K562 (cell line): ENCODE measurements around the gene KRTAP17-1. TPM values are rescaled to one million over a fixed set of nuclear protein-coding genes. Genes with fewer than 3 reads are reported as not detected.

ENCODE experiments used
- ATAC-seq: fragments of 200-7000 bp; cut with Tn5 transposase; 3 replicates; pipeline ENCODE4 v1.9.1; 2020; ENCODE audit warnings: moderate library complexity
- BruUV-seq: library from RNA; stranded (reverse); fragments of 400-500 nt; replicated peaks from 2 replicates; lab custom pipeline; 2021; lab: Mats Ljungman, UMichigan
- CTCF ChIA-PET: fragments of 300-600 bp; formaldehyde crosslinking; extraction: SDS; loops from one replicate; lab custom pipeline; 2021; ENCODE audit warnings: low intra/inter-chr PET ratio; lab: Yijun Ruan, JAX
- POLR2A ChIA-PET: fragments of 300-600, 350-650 bp; sonication (Branson Sonifier 250); formaldehyde crosslinking; extraction: SDS; loops from one replicate; lab custom pipeline; 2021; ENCODE audit warnings: antibody characterized with exemption, inconsistent platforms; lab: Yijun Ruan, JAX
- DNase-seq, 4 experiments: peaks; one replicate each; pipeline versions ENCODE4 v3.0.0 to v3.0.0-alpha.2; 2011 to 2018; ENCODE audit warnings: low spot score in 3 of 4, mixed read lengths in 3 of 4; ENCODE audit errors: extremely low read depth in 1 of 4
- FAIRE-seq: peaks from 2 replicates; lab custom pipeline; 2011; peaks lifted over from hg19 to GRCh38; lab: Jason Lieb, UNC
- H2AFZ ChIP-seq: 2 replicates; pipeline ENCODE4 v1.6.0; 2011; ENCODE audit warnings: low read depth, low read length, control low read depth, inconsistent platforms
- H3K27ac ChIP-seq: fragments of 200-600 bp; 3 replicates; pipeline ENCODE4 v1.8.0; 2011; ENCODE audit warnings: low read depth, mild to moderate bottlenecking, control low read depth, inconsistent platforms, low read length, moderate library complexity, mixed read lengths; ENCODE audit errors: extremely low read depth
- H3K27me3 ChIP-seq, 2 experiments: fragments of 300-600 bp in 1 of 2; 2 replicates in 1 of 2; 3 replicates in 1 of 2; pipeline versions ENCODE4 v1.6.0 to v1.8.0; 2011; ENCODE audit warnings: inconsistent platforms in 2 of 2, low read length in 2 of 2, mild to moderate bottlenecking in 1 of 2, mixed read lengths in 1 of 2, moderate library complexity in 1 of 2; ENCODE audit not compliant: control insufficient read depth in 2 of 2, insufficient read depth in 2 of 2
- H3K36me3 ChIP-seq: fragments of 300-600 bp; 3 replicates; pipeline ENCODE4 v1.8.0; 2011; ENCODE audit warnings: mild to moderate bottlenecking, low read length, inconsistent platforms; ENCODE audit not compliant: control insufficient read depth, insufficient read depth
- H3K4me1 ChIP-seq, 2 experiments: fragments of 200-600 bp in 1 of 2; replicated peaks in 1 of 2; 2 replicates in 1 of 2; 3 replicates in 1 of 2; pipeline versions ENCODE4 v1.5.1 to v1.8.0; 2011; ENCODE audit warnings: inconsistent platforms in 2 of 2, low read length in 2 of 2, mild to moderate bottlenecking in 1 of 2, mixed read lengths in 1 of 2, moderate library complexity in 1 of 2; ENCODE audit not compliant: control insufficient read depth in 2 of 2, insufficient read depth in 2 of 2
- H3K4me2 ChIP-seq: 2 replicates; pipeline ENCODE4 v1.6.1; 2011; ENCODE audit warnings: low read length, control low read depth, inconsistent platforms, mixed read lengths; ENCODE audit not compliant: insufficient read depth
- H3K4me3 ChIP-seq: fragments of 200-600 bp; sonication (generic), shearing (Covaris generic); 2 replicates; pipeline ENCODE4 v1.5.1; 2016; ENCODE audit warnings: control low read depth, inconsistent platforms
- H3K79me2 ChIP-seq: fragments of 200-600 bp; 3 replicates; pipeline ENCODE4 v1.8.0; 2011; ENCODE audit warnings: low read length, inconsistent platforms; ENCODE audit not compliant: control insufficient read depth, insufficient read depth
- H3K9ac ChIP-seq, 2 experiments: 2 replicates each; pipeline versions ENCODE4 v1.6.0 to v1.6.1; 2011; ENCODE audit warnings: low read depth in 2 of 2, low read length in 2 of 2, control low read depth in 1 of 2, inconsistent platforms in 1 of 2, mild to moderate bottlenecking in 1 of 2, mixed read lengths in 1 of 2; ENCODE audit not compliant: insufficient read depth in 1 of 2
- H3K9me1 ChIP-seq: one replicate; pipeline ENCODE4 v1.6.0; 2011; ENCODE audit warnings: inconsistent platforms, mild to moderate bottlenecking, low read length, moderate library complexity; ENCODE audit not compliant: control insufficient read depth, insufficient read depth
- H3K9me3 ChIP-seq: replicated peaks from 2 replicates; pipeline ENCODE4 v1.5.1; 2011; ENCODE audit warnings: low read depth, low read length, inconsistent platforms; ENCODE audit not compliant: control insufficient read depth, insufficient read depth
- H4K20me1 ChIP-seq: replicated peaks from 2 replicates; pipeline ENCODE4 v1.6.1; 2011; ENCODE audit warnings: low read length, inconsistent platforms, mixed read lengths; ENCODE audit not compliant: control insufficient read depth, insufficient read depth
- GMEB1 ChIP-seq: fragments of 250-450 bp; sonication (Bioruptor Pico); IDR thresholded peaks from 2 replicates; pipeline ENCODE4 v1.4.0; 2020; ENCODE audit warnings: mild to moderate bottlenecking
- ZBTB12 ChIP-seq: fragments of 250-450 bp; sonication (Bioruptor Pico); IDR thresholded peaks from 2 replicates; pipeline ENCODE4 v1.4.0; 2020
- ZBTB40 ChIP-seq, 2 experiments: fragments of 450-650 bp in 1 of 2; sonication (generic) in 1 of 2; formaldehyde crosslinking in 1 of 2; IDR thresholded peaks; 2 replicates each; pipeline versions ENCODE4 v1.7.1 to v1.9.0; 2016 to 2022; ENCODE audit warnings: inconsistent platforms in 1 of 2, mild to moderate bottlenecking in 1 of 2, missing genetic modification reagents in 1 of 2
- ZNF217 ChIP-seq: sonication (generic); formaldehyde crosslinking; IDR thresholded peaks from 2 replicates; pipeline ENCODE4 v1.8.0; 2022; ENCODE audit warnings: mild to moderate bottlenecking, missing genetic modification reagents
- ZNF224 ChIP-seq: sonication (generic); formaldehyde crosslinking; IDR thresholded peaks from 2 replicates; pipeline ENCODE4 v1.8.0; 2022; ENCODE audit warnings: mild to moderate bottlenecking, missing genetic modification reagents
- ZNF239 ChIP-seq: fragments of 250-450 bp; sonication (Bioruptor Pico); IDR thresholded peaks from 2 replicates; pipeline ENCODE4 v1.4.0; 2020; ENCODE audit warnings: mild to moderate bottlenecking
- WGBS: fragments of 100-300 bp; shearing (Covaris generic); methylation state at CpG from one replicate; pipeline ENCODE4 v1.1.6; 2016; ENCODE audit warnings: low coverage, mixed read lengths; ENCODE audit not compliant: insufficient coverage; ENCODE audit errors: missing lambda C conversion rate; 5-methylcytosine and 5-hydroxymethylcytosine counted together
- in situ Hi-C: fragments of 300-500 bp; cut with MboI; formaldehyde crosslinking; loops from 4 replicates; pipeline ENCODE4 v1.15.0; 2018; ENCODE audit warnings: inconsistent platforms, mixed read lengths
- intact Hi-C: fragments of 100-400 bp; cut with micrococcal nuclease; formaldehyde crosslinking; loops from 2 replicates; pipeline ENCODE4 v1.14.2; 2022
- polyA plus RNA-seq, 8 experiments: library from polyadenylated mRNA; depleted of rRNA in 4 of 8; stranded (reverse) in 5 of 8; unstranded in 3 of 8; fragments of >200 nt; fragmentation: Nextera tagmentation in 2 of 8; fragmentation: Illumina TruSeq in 1 of 8; extraction: Ambion mirVana in 2 of 8; extraction: Trizol in 1 of 8; gene quantifications; 2 replicates each; pipeline versions ENCODE4 v1.2.1 to v1.2.3, GENCODE V29; 2011 to 2014; ENCODE audit warnings: inconsistent platforms in 1 of 8, missing spikeins in 1 of 8
- total RNA-seq, 7 experiments: library from RNA; depleted of rRNA in 6 of 7; stranded (reverse); fragments of >200 nt in 6 of 7; fragmentation: Illumina TruSeq in 2 of 7; extraction: Trizol in 2 of 7; gene quantifications; 2 replicates each; pipeline versions ENCODE4 v1.2.1 to v1.2.3, GENCODE V29; 2011 to 2021; ENCODE audit warnings: low replicate concordance in 1 of 7

The KRTAP17-1 gene
- total and polyA plus RNA-seq, 9 of the 15 experiments (the other 6 are each of a cell fraction or from before 2014, with no cell fraction given), result not detected

GRCh38 chr17:41265078-41265477 lies 50.4 kb downstream of the KRTAP17-1 start, which contains the start of gene KRTAP9-6:
KRTAP9-6 (plus strand) TSS chr17:41265378; CDS start chr17:41265378, 0 bp downstream.
- intact Hi-C loops, result no loop called here
- DNase-seq (peak in 2 of 4 experiments; percentile 0 to 1), FAIRE-seq (no peak)
- Histone ChIP-seq H3K36me3 (no peaks in the 10 kb centered on the region), H2AFZ (no peak within 1 kb of the TSS), H4K20me1 (no peaks in the 10 kb centered on the region), H3K4me1 (no peaks in the 10 kb centered on the region), H3K9me3 (no peaks in the 10 kb centered on the region), H3K4me2 (no peak within 1 kb of the TSS), H3K9ac (no peak within 1 kb of the TSS)
- CTCF ChIA-PET, result no interaction called here
- no TSS peak for BruUV-seq
- no peak for TF ChIP-seq ZNF224
- no peak for TF ChIP-seq ZNF239 (CRISPR knock-in tag)
- no peak for TF ChIP-seq ZBTB12 (CRISPR knock-in tag)
- TF ChIP-seq ZNF217 (CRISPR knock-in tag), result no peak
- TF ChIP-seq GMEB1 (CRISPR knock-in tag), result no peak
- no peak for TF ChIP-seq ZBTB40 (IDR thresholded peaks at IDR 0.05)
- TF ChIP-seq ZBTB40 (CRISPR knock-in tag; IDR thresholded peaks at IDR 0.05), result no peak
- TF ChIP-seq, all 486 proteins: peak for 0
- H3K4me3 ChIP-seq, result no peak within 1 kb of the TSS
- H3K27me3 ChIP-seq, result no peaks in the 10 kb centered on the region
- no peaks in the 10 kb centered on the region for H3K9me1 ChIP-seq
- POLR2A ChIA-PET, result no interaction called here
- no peaks in the 10 kb centered on the region for H3K79me2 ChIP-seq
- ATAC-seq, result no peak
- 0% methylated on average over 2 of the region's 2 CpGs for WGBS
- in situ Hi-C loops, result no loop called here
- no peak within 1 kb of the TSS for H3K27ac ChIP-seq
